NCI-H2107 (cell line): ENCODE measurements around the gene SCAMP2.
A peak's percentile ranks its signal among the peaks of the same experiment; 100 is the strongest.

ENCODE experiments used
- DNase-seq: peaks from one replicate; lab custom pipeline; 2025; lab: John Stamatoyannopoulos, UW

The SCAMP2 gene

DNA sequence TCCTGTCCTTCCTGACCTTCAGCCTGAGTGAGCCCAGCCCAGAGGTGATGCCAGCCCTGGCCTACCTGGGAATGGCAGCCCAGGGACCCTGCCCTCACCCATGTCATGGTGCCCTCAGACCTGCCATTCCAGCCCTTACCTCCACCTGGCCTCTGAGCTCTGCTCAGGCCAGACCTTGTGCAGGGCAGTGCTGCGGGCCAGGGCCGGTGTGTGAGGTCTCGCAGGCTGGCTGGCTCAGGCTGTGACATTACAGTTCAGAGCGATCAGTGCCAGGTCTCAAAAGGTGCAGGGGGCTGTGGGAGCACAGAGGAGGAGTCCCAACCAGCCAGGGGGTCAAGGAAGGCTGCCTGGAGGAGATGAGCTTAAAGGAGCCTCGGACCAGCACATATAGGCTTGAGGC lies 53.1 kb downstream of the SCAMP2 start:
- no peak for DNase-seq

GRCh38 chr15:74817370-74817737 lies 55.8 kb downstream of the SCAMP2 start:
- no peak for DNase-seq

- DNase-seq, result no peak
These were observed 56.4 kb downstream of the SCAMP2 start for GRCh38 chr15:74816624-74817369.

GRCh38 chr15:74815961-74816360 lies 57.2 kb downstream of the SCAMP2 start:
- no peak for DNase-seq

GRCh38 chr15:74815121-74815934 lies 57.8 kb downstream of the SCAMP2 start:
- no peak for DNase-seq

GRCh38 chr15:74812533-74812932 lies 60.6 kb downstream of the SCAMP2 start, which contains the start of gene LMAN1L:
LMAN1L (plus strand) TSS chr15:74812835; CDS start chr15:74812855, 20 bp downstream.
- DNase-seq, result no peak

DNA sequence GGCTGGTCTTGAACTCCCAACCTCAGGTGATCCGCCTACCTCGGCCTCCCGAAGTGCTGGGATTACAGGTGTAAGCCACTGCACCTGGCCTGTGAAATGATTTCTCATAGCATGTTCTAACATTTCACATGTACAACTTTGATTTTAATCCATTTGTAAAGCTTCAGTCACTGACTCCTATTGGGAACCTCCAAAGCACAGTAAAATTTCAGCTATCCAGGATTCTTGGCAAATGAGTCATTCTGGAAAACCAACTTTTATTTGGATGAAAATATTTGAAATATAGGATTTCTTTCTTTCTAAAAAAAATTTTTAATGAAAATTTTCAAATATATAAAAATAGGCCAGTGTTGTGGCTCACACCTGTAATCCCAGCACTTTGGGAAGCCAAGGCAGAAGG lies 63.2 kb downstream of the SCAMP2 start:
- DNase-seq, result no peak

- DNase-seq, result no peak
These were observed 63.9 kb downstream of the SCAMP2 start for GRCh38 chr15:74809242-74809641.

DNA sequence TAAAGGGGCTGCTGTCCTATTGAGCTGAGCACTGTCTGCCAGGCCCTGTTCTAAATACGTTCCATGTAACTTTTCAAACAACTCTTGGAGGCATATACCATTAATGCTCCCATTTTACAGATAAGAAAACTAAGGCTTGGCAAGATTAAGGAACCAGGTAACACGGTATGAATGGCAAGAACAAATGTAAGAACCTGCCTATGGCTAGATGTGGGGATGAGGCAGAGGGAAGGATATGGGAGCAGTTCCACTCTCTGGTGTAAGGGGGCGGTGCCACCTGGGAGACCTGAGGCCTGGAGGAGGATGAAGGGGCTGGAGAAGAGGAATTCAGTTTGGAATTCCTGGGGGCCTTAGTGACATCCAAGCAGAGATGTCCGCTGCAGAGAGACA lies 64.3 kb downstream of the SCAMP2 start:
- no peak for DNase-seq

- no peak for DNase-seq
These were observed 64.9 kb downstream of the SCAMP2 start for GRCh38 chr15:74808078-74808839.

DNA sequence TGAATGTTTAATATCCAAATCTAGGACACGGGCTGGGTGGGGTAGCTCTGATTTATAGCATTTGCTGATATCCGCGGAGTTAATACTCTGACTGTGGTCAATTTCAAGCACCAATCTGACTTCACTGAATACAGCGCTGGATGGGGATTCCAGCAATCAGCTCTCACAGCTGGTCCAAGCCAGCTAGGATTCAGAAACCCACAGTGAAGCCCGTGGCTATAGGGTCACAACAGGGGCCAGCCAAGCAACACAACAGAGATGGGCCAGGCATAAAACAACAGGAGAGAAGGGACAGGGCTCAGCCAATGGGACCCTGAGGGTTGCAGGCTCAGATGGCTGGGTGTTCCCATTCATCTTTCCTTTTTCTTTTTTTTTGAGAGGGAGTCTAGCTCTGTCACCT lies 65.9 kb downstream of the SCAMP2 start:
- DNase-seq, result no peak

GRCh38 chr15:74804935-74805334 lies 68.2 kb downstream of the SCAMP2 start:
- DNase-seq, result no peak

- DNase-seq, result no peak
These were observed 70.2 kb downstream of the SCAMP2 start for GRCh38 chr15:74802862-74803447.

- no peak for DNase-seq
These were observed 70.9 kb downstream of the SCAMP2 start for GRCh38 chr15:74802290-74802689.

DNA sequence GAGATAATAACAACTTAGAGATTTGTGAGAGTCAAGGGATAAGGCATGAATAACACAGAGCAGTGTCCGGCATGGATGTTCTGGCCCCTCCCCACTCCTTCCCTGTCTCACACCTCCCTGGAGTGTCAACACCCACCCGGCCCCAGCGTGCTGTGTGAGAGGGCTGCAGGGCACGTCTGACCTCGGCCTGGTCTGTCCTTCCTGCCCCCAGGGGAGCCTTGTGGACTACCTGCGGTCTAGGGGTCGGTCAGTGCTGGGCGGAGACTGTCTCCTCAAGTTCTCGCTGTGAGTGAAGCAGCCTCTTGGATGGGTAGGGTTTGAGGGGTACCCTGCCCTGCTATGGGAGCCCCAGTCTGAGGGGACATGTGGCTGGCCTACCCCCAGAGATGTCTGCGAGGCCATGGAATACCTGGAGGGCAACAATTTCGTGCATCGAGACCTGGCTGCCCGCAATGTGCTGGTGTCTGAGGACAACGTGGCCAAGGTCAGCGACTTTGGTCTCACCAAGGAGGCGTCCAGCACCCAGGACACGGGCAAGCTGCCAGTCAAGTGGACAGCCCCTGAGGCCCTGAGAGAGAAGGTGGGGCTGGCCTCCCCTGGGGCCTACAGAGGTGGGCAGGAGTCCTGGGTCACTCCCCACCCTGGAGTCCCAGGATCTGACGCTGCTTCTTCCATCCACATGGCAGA lies 71.7 kb downstream of the SCAMP2 start:
- no peak for DNase-seq

DNA sequence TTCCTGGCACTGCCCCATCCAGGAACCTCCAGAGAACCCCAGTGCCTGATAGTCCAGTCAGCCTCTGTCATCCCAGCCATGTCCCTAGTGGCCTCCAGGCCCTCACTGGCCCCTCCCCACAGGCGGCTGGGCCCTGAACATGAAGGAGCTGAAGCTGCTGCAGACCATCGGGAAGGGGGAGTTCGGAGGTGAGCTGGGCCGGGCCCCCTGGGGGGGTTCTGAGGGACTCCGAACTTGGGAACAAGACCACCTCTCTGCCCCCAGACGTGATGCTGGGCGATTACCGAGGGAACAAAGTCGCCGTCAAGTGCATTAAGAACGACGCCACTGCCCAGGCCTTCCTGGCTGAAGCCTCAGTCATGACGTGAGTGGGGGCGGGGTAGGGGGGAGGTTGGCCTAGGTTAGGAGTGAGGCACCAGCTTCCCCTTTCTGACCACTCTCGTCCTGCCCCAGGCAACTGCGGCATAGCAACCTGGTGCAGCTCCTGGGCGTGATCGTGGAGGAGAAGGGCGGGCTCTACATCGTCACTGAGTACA lies 72.5 kb downstream of the SCAMP2 start:
- DNase-seq, result no peak

DNA sequence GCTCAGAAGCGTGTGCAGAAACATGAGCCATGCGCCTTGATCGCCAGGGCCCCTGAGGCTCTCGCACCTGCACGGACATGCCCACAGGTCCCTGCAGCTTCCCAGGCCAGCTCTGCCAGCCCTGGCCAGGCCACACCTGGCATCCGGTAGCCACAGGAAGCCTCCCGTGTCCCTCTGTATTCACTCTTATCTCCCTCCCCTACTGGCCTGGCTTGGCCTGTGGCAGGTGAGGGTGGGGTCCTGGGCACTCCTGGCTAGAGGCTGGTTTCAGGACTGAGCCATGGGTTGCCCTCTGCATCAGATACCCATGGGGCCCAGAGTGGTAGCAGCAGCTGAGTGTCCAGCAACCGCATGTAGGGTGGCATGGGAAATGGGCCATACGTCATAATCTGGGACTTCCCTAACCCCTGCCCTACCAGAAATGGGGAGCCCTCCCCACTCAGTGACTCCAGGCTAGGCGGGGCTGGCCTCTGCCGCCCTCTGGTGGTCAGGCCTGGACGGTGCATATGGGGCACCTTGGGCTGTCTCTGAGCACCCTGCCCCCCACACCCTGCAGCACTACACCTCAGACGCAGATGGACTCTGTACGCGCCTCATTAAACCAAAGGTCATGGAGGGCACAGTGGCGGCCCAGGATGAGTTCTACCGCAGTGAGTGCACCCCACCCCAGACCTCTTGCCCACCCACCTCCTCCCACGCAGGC lies 73.2 kb downstream of the SCAMP2 start:
- DNase-seq, result peak; percentile 16

GRCh38 chr15:74799255-74799855 lies 73.8 kb downstream of the SCAMP2 start:
- no peak for DNase-seq

- DNase-seq, result no peak
These were observed 74.5 kb downstream of the SCAMP2 start for GRCh38 chr15:74798388-74799254.
